KG1 (cell line): ENCODE data around the gene CYP26A1.

Experiments
- DNase-seq: peaks from one replicate; lab custom pipeline; 2025; lab: John Stamatoyannopoulos, UW

CYP26A1 gene

DNA sequence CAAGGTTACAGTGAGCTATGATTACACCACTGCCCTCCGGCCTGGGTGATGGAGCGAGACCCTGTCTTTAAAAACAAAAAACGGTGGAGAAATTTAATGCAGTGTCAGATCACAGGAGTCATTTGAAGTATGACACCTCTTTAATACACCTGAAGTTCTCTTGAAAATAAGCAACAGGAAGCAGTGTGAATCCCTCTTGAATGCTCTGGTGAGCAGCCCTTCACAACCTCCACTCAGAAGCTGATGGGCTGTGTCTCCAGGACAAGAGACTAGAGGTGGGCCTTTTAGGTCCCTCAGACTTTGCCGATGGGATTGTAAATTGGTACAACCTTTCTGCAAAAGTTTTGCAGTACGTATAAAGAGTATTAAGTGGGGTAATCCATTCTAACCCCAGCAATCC lies 50.1 kb downstream of the CYP26A1 start:
- DNase-seq = no peak

DNA sequence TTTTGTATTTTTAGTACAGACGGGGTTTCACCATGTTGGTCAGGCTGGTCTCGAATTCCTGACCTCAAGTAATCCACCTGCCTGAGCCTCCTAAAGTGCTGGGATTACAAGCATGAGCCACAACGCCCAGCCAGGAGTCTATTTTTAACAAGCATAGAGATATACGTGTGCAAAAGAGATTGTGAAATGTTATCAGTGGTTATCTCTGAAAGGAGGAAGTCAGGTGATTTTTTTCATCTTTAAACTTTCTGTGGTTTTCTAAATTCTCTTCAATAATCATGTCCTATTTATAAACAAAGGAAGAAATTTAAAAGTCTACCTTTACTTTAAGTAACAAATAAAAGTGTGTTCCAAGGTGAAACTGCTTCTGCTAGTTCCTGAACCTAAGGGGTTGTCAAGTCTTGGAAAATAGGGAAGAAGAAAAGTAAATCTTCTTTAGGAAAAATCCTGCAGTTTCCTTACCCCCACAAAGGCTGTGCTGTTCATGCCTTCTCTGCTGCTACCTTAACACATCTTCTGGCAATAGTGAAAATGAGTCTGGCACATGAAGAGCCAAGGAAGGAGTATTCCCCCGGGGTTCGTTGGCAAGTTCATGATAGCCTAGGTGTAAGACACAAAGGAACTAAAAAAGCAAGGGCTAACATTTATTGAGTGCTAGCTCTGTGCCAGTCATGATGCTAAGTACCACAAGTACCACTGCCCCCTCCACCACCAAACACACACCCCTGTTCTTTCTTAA lies 51.1 kb downstream of the CYP26A1 start:
- no peak for DNase-seq

DNA sequence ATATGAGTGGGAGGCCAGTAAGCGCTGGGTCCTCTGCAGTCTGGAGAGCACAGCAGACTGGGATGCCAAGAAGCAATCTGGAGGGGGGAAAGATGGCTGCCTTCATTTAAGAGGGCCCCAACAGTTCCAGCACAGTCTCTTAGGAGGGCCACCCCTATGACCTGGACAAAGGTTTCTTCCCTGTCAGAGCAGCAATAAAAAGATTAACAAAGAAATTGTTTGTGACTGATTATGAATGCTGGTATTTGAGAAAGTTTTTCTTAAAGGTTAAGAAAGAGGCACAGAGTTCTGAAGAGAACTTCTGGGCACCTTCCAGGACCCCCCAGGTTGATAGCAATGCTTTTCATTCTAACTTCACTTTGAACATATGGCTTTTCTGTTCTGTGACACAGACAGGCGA lies 52.3 kb downstream of the CYP26A1 start:
- no peak for DNase-seq

- DNase-seq = no peak
Measured at GRCh38 chr10:93126483-93127052, 52.9 kb downstream of the CYP26A1 start.
